HG03060 (cell line): ENCODE data around the gene TBC1D22A.

Experiments used
- ATAC-seq: cut with Tn5 transposase; IDR thresholded peaks from one replicate; pipeline ENCODE4 v1.9.1; 2021; ENCODE audit warnings: low read depth, moderate number of reproducible peaks; ENCODE audit not compliant: unreplicated experiment

Gene TBC1D22A

GRCh38 chr22:46852771-46853170 is 90.3 kb downstream of the TBC1D22A start:
- no peak for ATAC-seq

GRCh38 chr22:46853191-46853590 is 90.7 kb downstream of the TBC1D22A start:
- ATAC-seq: no peak

- ATAC-seq: no peak
These were observed 91.8 kb downstream of the TBC1D22A start for GRCh38 chr22:46854125-46854870.

GRCh38 chr22:46855681-46856080 is 93.2 kb downstream of the TBC1D22A start:
- no peak for ATAC-seq

GRCh38 chr22:46856661-46857060 is 94.2 kb downstream of the TBC1D22A start:
- no peak for ATAC-seq

GRCh38 chr22:46857142-46857884 is 94.9 kb downstream of the TBC1D22A start:
- ATAC-seq: no peak

- ATAC-seq: no peak
These were observed 95.4 kb downstream of the TBC1D22A start for GRCh38 chr22:46857885-46858143.

- no peak for ATAC-seq
These were observed 95.8 kb downstream of the TBC1D22A start for GRCh38 chr22:46858181-46858771.

GRCh38 chr22:46860562-46860961 is 98.1 kb downstream of the TBC1D22A start:
- ATAC-seq: no peak

GRCh38 chr22:46861468-46862367 is 99.3 kb downstream of the TBC1D22A start:
- no peak for ATAC-seq

- ATAC-seq: no peak
These were observed 100.2 kb downstream of the TBC1D22A start for GRCh38 chr22:46862418-46863324.

GRCh38 chr22:46863794-46864193 is 101.3 kb downstream of the TBC1D22A start:
- no peak for ATAC-seq

- no peak for ATAC-seq
These were observed 102.0 kb downstream of the TBC1D22A start for GRCh38 chr22:46864314-46865051.

GRCh38 chr22:46865052-46865434 is 102.6 kb downstream of the TBC1D22A start:
- ATAC-seq: no peak

- no peak for ATAC-seq
These were observed 103.2 kb downstream of the TBC1D22A start for GRCh38 chr22:46865642-46866041.

GRCh38 chr22:46866591-46866990 is 104.1 kb downstream of the TBC1D22A start:
- ATAC-seq: no peak

GRCh38 chr22:46867106-46867505 is 104.7 kb downstream of the TBC1D22A start:
- ATAC-seq: no peak

- no peak for ATAC-seq
These were observed 106.9 kb downstream of the TBC1D22A start for GRCh38 chr22:46869329-46869728.

- no peak for ATAC-seq
These were observed 107.5 kb downstream of the TBC1D22A start for GRCh38 chr22:46869831-46870441.
